ENCODE results near the gene MARCHF10. TPM values are rescaled to one million over a fixed set of nuclear protein-coding genes. Genes with fewer than 3 reads are reported as not detected.

Gene MARCHF10
- total and polyA plus RNA-seq, 2 of the 4 experiments (the other 2 are of a cell fraction), result 0.18 to 0.74 TPM

DNA sequence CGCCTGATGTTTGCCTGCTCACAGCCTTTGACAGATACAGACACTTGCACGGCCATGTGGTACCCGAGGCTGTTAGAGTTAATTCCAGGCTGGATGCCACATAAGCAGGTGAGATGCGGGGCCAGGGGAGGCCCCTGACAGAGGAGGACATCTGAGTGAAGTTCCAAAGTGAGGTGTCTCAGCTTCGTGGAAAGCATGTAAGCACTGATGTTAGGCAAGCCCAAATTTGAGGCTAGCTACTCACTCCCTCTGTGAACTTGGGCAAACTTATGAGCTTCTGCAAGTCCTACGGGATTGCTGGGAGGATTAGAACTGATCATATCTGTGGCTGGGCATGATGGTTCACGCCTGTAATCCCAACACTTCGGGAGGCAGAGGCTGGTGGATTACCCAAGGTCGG is 39.3 kb upstream of the MARCHF10 start:
- H3K9me1 ChIP-seq (ENCODE audit: insufficient read depth, low read length), result no peaks in the 10 kb centered on the region; the same call in 1 of the 2 replicates
- no peak overlapping the region for H3K9ac ChIP-seq (ENCODE audit: low read depth, low read length)
- no peak overlapping the region; the same call in 1 of the 2 replicates for H3K4ac ChIP-seq (ENCODE audit: low read depth, low read length)
- no peaks in the 10 kb centered on the region for H4K20me1 ChIP-seq (ENCODE audit: insufficient read depth, low read length)
- no peak overlapping the region for H2AK9ac ChIP-seq (replicated peaks; ENCODE audit: low read depth, low read length, poor library complexity)
- H3K18ac ChIP-seq (ENCODE audit: low read depth, low read length), result no peak overlapping the region
- no peak overlapping the region for H2BK5ac ChIP-seq (ENCODE audit: low read depth, low read length, poor library complexity, severe bottlenecking)
- intact Hi-C loops (cut with micrococcal nuclease), result no loop called here
- no peaks in the 10 kb centered on the region for H3K79me1 ChIP-seq (ENCODE audit: low read depth in 1 of 2, low read length in 2 of 2)
- ATAC-seq (ENCODE audit: low read depth), result no peak
- no peak for DNase-seq
- dilution Hi-C loops (cut with HindIII; ENCODE audit: low sequenced_read_pairs, unreplicated experiment), result no loop called here
- no peaks in the 10 kb centered on the region for H3K27me3 ChIP-seq (ENCODE audit: control insufficient read depth, insufficient read depth, low read length)
- H4K91ac ChIP-seq (ENCODE audit: insufficient read depth, low read depth, low read length), result no peak overlapping the region
- no peak overlapping the region for H3K23ac ChIP-seq (ENCODE audit: low read depth, low read length)
- peak overlapping the region; percentile 65 for H2AFZ ChIP-seq (replicated peaks; ENCODE audit: low read length, poor library complexity)
- H3K9me3 ChIP-seq (ENCODE audit: control insufficient read depth, insufficient read depth, low read length), result no peaks in the 10 kb centered on the region
- no peak overlapping the region; the same call in 1 of the 2 replicates for H3K14ac ChIP-seq (replicated peaks; ENCODE audit: low read depth, low read length)
- H4K5ac ChIP-seq (ENCODE audit: low read depth, low read length), result no peak overlapping the region
- no peak overlapping the region for H3K56ac ChIP-seq (ENCODE audit: extremely low read depth, insufficient read depth, low read length)
- CTCF ChIA-PET, result no interaction called here
- no peak overlapping the region for H3K4me2 ChIP-seq (ENCODE audit: low read depth, low read length)
- BruUV-seq (replicated peaks), result no TSS peak
- no peak overlapping the region for H2BK15ac ChIP-seq (ENCODE audit: low read depth, low read length)
- H3K4me1 ChIP-seq (ENCODE audit: control insufficient read depth, insufficient read depth, low read length), result no peaks in the 10 kb centered on the region
- WGBS, 2 experiments (ENCODE audit: extremely low coverage in 2 of 2, insufficient read length in 1 of 2), result 70% methylated on average over 2 of the region's 9 CpGs; no CpG with 5 or more reads in 1 of the 2 experiments
- TF ChIP-seq RFX5 (IDR thresholded peaks at IDR 0.05; ENCODE audit: low read depth, low read length) (no peak), BHLHE40 (IDR thresholded peaks at IDR 0.05; ENCODE audit: low read depth, low read length) (no peak), FOS (IDR thresholded peaks at IDR 0.05; ENCODE audit: low read depth, low read length) (no peak), MAFK (IDR thresholded peaks at IDR 0.05; ENCODE audit: low read depth, low read length) (no peak), NFE2L2 (IDR thresholded peaks at IDR 0.05; ENCODE audit: low read depth, low read length) (no peak), MXI1 (IDR thresholded peaks at IDR 0.05; ENCODE audit: borderline replicate concordance, low read depth, low read length) (no peak), MAZ (IDR thresholded peaks at IDR 0.05; ENCODE audit: borderline replicate concordance, low read depth, low read length) (no peak), CHD1 (IDR thresholded peaks at IDR 0.05; ENCODE audit: low read depth, low read length) (no peak), RCOR1 (IDR thresholded peaks at IDR 0.05; ENCODE audit: insufficient replicate concordance, low read length) (no peak), RAD21 (IDR thresholded peaks at IDR 0.05; ENCODE audit: low read length) (no peak), CEBPB (IDR thresholded peaks at IDR 0.05; ENCODE audit: low read depth, low read length) (no peak), USF2 (IDR thresholded peaks at IDR 0.05; ENCODE audit: low read depth, low read length) (no peak), SMC3 (IDR thresholded peaks at IDR 0.05; ENCODE audit: low read depth, low read length) (no peak), CTCF (conservative IDR thresholded peaks at IDR 0.05; ENCODE audit: low read depth, low read length) (no peak), POLR2A (IDR thresholded peaks at IDR 0.05; ENCODE audit: low read depth, low read length) (no peak)
- TF ChIP-seq, protein P1, sequence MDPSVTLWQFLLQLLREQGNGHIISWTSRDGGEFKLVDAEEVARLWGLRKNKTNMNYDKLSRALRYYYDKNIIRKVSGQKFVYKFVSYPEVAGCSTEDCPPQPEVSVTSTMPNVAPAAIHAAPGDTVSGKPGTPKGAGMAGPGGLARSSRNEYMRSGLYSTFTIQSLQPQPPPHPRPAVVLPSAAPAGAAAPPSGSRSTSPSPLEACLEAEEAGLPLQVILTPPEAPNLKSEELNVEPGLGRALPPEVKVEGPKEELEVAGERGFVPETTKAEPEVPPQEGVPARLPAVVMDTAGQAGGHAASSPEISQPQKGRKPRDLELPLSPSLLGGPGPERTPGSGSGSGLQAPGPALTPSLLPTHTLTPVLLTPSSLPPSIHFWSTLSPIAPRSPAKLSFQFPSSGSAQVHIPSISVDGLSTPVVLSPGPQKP (IDR thresholded peaks at IDR 0.05; ENCODE audit: borderline replicate concordance, low read depth, low read length), result no peak
- no peak overlapping the region for H4K8ac ChIP-seq (ENCODE audit: low read depth in 2 of 2, low read length in 2 of 2)
- no peak overlapping the region for H2BK120ac ChIP-seq (ENCODE audit: low read depth, low read length)
- H2BK20ac ChIP-seq (ENCODE audit: low read depth, low read length), result no peak overlapping the region
- no peaks in the 10 kb centered on the region for H3K36me3 ChIP-seq (ENCODE audit: control insufficient read depth, insufficient read depth, low read length)
- POLR2A ChIA-PET (ENCODE audit: unreplicated experiment), result no interaction called here
- H2AK5ac ChIP-seq (ENCODE audit: low read depth, low read length), result no peak overlapping the region
- H3K4me3 ChIP-seq (ENCODE audit: insufficient read depth, low read depth, low read length), result no peak overlapping the region
- H3K27ac ChIP-seq (ENCODE audit: insufficient read depth, low read length), result no peak overlapping the region
- in situ Hi-C loops (cut with MboI; ENCODE audit: low sequenced_read_pairs), result no loop called here

All from IMR-90 (cell line).